BJ (cell line): ENCODE results near the gene ANKRD12. TPM values are rescaled to one million over a fixed set of nuclear protein-coding genes. Genes with fewer than 3 reads are reported as not detected.

Experiments used
- CTCF ChIA-PET: fragments of 350-600 bp; formaldehyde crosslinking; extraction: SDS; loops from one replicate; lab custom pipeline; 2021; ENCODE audit warnings: antibody characterized with exemption, inconsistent platforms; lab: Yijun Ruan, JAX
- POLR2A ChIA-PET: fragments of 300-600 bp; sonication (Branson Sonifier 250); formaldehyde crosslinking; extraction: SDS; loops from one replicate; lab custom pipeline; 2021; ENCODE audit warnings: antibody characterized with exemption; lab: Charles Lee
- DNase-seq: peaks from one replicate; pipeline ENCODE4 v3.0.0-alpha.2; 2011; ENCODE audit warnings: low read depth
- H3K27me3 ChIP-seq: 2 replicates; pipeline ENCODE4 v1.6.0; 2011; ENCODE audit warnings: low read length; ENCODE audit not compliant: control insufficient read depth, insufficient read depth
- H3K36me3 ChIP-seq: 2 replicates; pipeline ENCODE4 v1.5.1; 2011; ENCODE audit warnings: low read length; ENCODE audit not compliant: control insufficient read depth, insufficient read depth
- H3K4me3 ChIP-seq: 2 replicates; pipeline ENCODE4 v1.5.1; 2011; ENCODE audit warnings: low read depth, mild to moderate bottlenecking, control low read depth, low read length
- polyA plus RNA-seq: library from polyadenylated mRNA; depleted of rRNA; stranded (reverse); fragments of >200 nt; gene quantifications from 2 replicates; pipeline ENCODE4 v1.2.3, GENCODE V29; 2011
- TF ChIP-seq, protein P1 (sequence below): IDR thresholded peaks from 2 replicates; pipeline ENCODE4 v1.5.1; 2011; ENCODE audit warnings: low read depth, mild to moderate bottlenecking, control low read depth, inconsistent platforms, low read length, moderate library complexity; ENCODE audit not compliant: insufficient read depth

Gene ANKRD12
- polyA plus RNA-seq, 1 experiment, result 3.0 TPM

DNA sequence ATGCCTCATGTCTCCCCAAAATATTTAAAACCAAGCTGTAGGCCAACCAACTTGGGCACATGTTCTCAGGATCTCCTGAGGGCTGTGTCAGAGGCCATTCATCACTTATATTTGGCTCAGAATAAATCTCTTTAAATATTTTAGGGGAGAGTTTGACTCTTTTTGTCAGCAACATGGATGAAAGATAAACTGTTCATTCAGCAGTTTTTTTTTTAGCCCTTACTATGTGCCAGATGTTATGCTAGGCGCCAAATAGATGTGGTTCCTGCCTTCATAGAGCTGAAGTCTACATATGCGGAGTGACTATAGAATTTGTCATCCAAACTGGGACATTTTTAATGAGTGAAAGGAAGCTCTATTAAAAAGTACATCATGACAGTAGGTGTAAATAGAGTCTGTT lies 155.5 kb downstream of the ANKRD12 start:
- POLR2A ChIA-PET, result no interaction called here
- TF ChIP-seq, protein P1, sequence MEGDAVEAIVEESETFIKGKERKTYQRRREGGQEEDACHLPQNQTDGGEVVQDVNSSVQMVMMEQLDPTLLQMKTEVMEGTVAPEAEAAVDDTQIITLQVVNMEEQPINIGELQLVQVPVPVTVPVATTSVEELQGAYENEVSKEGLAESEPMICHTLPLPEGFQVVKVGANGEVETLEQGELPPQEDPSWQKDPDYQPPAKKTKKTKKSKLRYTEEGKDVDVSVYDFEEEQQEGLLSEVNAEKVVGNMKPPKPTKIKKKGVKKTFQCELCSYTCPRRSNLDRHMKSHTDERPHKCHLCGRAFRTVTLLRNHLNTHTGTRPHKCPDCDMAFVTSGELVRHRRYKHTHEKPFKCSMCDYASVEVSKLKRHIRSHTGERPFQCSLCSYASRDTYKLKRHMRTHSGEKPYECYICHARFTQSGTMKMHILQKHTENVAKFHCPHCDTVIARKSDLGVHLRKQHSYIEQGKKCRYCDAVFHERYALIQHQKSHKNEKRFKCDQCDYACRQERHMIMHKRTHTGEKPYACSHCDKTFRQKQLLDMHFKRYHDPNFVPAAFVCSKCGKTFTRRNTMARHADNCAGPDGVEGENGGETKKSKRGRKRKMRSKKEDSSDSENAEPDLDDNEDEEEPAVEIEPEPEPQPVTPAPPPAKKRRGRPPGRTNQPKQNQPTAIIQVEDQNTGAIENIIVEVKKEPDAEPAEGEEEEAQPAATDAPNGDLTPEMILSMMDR, result no peak
- no peak overlapping the region for H3K4me3 ChIP-seq
- no peaks in the 10 kb centered on the region for H3K27me3 ChIP-seq
- CTCF ChIA-PET, result no interaction called here
- H3K36me3 ChIP-seq, result no peaks in the 10 kb centered on the region
- no peak for DNase-seq

DNA sequence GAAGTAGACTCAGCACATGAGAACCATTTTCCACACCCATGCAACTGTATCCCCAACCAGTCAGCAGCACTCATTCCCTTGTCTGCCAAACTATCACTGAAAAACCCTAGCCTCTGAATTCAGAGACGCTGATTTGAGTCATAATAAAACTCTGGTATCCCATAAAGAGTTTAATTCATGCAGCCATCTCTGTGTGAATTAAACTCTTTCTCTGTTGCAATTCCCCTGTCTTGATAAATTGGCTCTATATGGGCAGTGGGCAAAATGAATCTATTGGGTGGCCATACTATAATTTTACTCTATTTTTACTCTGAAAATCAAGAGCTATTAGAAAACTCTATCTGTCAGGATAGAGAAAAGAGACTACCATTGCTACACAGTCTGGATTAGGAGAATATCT lies 157.4 kb downstream of the ANKRD12 start:
- Histone ChIP-seq H3K36me3 (no peaks in the 10 kb centered on the region), H3K27me3 (no peaks in the 10 kb centered on the region), H3K4me3 (no peak overlapping the region)
- TF ChIP-seq, protein P1, result no peak
- ChIA-PET POLR2A (no interaction called here), CTCF (no interaction called here)
- DNase-seq, result no peak

DNA sequence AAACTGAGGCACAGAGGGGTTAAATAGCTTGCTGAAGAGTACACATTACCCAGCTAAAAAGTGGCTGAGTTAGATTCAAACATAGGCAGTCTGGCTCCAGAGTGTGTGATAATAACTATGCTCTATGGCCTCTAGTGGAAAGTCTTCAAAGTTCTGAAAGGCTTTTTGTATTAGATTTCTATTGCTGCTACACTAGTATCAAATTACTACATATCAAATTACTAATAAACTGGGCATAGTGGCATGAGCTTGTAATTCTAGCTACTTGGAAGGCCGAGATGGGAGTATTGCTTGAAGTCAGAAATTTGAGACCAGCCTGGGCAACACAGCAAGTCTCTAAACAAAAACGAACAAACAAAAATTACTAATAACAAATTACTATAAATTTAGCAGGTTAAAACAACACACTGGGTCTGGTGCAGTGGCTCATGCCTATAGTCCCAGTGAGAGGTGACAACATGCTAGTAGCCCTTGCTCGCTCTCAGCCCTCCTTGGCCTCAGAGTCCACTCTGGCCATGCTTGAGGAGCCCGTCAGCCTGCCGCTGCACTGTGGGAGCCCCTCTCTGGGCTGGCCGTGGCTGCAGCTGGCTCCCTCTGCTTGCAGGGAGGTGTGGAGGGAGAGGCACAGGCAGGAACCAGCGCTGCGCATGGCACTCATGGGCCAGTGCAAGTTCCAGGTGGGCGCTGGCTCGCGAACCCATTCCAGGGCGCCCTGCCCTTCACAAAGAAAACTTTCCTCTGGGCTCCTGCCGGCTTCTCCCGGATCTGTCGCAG lies 159.8 kb downstream of the ANKRD12 start:
- no peaks in the 10 kb centered on the region for H3K27me3 ChIP-seq
- H3K36me3 ChIP-seq, result no peaks in the 10 kb centered on the region
- H3K4me3 ChIP-seq, result no peak overlapping the region
- TF ChIP-seq, protein P1, result no peak
- POLR2A ChIA-PET, result no interaction called here
- DNase-seq, result no peak
- CTCF ChIA-PET, result interaction anchor here (0.6 kb wide), 1 partner anchor 1509 kb away, joined by 3 read pairs; no protein-coding TSS in a partner anchor

DNA sequence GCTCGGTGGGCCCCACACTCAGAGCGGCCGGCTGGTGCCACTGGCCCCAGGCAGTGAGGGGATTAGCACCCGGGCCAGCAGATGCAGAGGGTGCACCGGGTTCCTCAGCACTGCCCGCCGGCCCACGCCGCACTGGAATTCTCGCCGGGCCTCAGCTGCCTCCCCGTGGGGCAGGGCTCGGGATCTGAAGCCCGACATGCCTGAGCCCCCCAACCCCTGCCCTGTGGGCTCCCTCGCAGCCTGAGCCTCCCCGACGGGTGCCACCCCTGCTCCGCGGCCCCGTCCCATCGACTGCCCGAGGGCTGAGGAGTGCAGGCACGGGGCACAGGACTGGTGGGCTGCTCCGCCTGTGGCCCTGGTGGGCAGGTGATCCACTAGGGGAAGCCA lies 160.4 kb downstream of the ANKRD12 start:
- H3K4me3 ChIP-seq, result no peak overlapping the region
- TF ChIP-seq, protein P1, result no peak
- ChIA-PET CTCF (no interaction called here), POLR2A (no interaction called here)
- H3K36me3 ChIP-seq, result no peaks in the 10 kb centered on the region
- DNase-seq, result no peak
- no peaks in the 10 kb centered on the region for H3K27me3 ChIP-seq

DNA sequence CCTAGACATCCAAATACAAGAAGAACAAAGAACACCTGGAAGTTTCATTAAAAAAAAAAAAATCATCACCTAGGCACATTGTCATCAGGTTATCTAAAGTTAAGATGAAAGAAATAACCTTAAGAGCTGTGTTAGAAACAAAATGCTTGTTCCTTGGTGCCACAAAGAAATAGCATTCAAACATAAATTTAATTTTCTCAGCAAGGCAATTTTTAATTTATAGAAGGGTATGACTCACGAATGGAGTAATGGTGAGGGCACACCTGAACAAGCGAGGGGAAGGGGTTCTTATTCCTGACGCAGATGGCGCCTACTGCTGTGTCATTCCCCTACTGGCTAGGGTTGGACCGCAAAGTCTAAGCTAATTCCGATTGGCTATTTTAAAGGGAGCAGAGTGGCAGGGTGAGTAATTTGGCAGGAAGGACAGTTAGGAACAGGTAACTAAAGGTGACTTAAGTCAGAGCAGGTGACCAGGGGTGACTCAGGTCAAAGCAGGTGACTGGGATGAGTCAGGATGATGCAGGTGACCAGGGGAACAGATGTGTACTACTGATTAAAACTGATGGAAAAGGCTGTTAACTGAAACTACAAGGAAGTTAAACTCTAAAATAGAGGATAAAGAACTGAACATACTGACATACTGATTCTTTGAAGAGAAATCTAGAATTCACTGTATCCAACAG lies 167.9 kb downstream of the ANKRD12 start:
- Histone ChIP-seq H3K36me3 (no peaks in the 10 kb centered on the region), H3K4me3 (no peak overlapping the region), H3K27me3 (no peaks in the 10 kb centered on the region)
- POLR2A ChIA-PET, result no interaction called here
- DNase-seq, result no peak
- CTCF ChIA-PET, result no interaction called here
- TF ChIP-seq, protein P1, result no peak
